ENCODE measurements around the gene TRAPPC13.

Gene TRAPPC13

DNA sequence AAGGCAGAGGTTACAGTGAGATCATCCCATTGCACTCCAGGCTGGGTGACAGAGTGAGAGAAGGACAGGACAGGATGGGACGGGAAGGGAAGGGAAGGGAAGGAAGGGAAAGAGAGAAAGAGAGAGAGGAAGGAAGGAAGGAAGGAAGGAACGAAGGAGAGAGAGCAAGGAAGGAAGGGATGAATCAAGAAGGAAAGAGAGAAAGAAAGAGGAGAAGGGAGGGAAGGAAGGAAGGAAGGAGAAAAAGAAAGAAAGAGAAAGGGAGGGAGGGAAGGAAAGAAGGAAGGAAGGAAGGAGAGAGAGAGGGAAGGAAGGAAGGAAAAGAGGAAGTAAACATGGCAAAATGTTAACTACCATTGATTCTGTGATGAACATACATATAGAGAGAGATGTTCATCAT, 68.3 kb downstream of the TRAPPC13 start:
- no peak for DNase-seq

DNA sequence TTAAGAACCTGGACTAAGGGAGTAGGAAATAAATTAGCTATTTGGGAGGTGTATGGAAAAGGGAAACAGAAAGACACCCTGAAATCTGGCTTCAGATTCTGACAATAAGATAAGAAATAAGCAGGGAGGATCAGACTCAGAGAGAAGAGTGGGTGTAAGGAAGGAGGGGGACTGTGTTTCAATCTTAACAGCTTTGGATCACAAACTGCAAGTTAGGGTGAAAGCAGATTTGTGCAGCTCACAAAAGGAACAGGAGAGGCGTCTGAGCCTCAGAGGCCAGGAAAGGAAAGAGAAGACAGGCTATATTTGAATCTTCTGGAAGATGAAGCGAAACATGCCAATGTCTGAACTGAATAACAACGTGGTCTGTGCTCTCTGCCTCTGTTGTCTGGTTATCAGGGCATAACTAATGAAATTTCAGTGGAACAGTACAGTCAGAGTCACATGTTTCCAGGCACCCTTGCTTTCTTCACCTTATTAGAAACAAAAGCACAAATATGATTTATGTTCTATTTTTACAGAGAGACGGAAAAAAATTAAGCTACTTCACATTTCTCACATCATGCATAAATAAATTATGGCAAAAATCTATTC, 70.4 kb downstream of the TRAPPC13 start:
- DNase-seq = no peak

DNA sequence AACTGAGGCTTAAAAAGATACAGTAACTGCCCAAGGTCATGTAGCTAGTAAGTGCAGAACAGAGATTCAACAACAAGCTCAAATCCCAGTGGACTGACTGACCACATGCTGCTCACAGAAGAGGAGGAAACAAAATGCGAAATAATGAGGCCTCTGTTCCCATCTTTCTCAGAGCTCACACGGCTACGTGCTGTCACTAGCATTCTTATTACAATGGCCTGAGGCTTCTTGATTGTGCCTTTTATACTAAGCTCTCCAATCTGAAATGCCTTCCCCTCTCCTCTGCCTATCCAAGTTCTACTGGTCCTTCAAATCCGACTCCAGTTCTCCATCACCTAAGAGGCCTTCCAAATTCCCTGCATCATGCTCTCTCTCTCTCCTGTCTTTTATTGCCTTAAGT, 71.1 kb downstream of the TRAPPC13 start:
- DNase-seq = no peak

- no peak for DNase-seq
Observed at GRCh38 chr5:65696892-65697291, 72.1 kb downstream of the TRAPPC13 start.

GRCh38 chr5:65699338-65699737, 74.5 kb downstream of the TRAPPC13 start:
- no peak for DNase-seq

GRCh38 chr5:65702036-65702435, 77.2 kb downstream of the TRAPPC13 start:
- no peak for DNase-seq

DNA sequence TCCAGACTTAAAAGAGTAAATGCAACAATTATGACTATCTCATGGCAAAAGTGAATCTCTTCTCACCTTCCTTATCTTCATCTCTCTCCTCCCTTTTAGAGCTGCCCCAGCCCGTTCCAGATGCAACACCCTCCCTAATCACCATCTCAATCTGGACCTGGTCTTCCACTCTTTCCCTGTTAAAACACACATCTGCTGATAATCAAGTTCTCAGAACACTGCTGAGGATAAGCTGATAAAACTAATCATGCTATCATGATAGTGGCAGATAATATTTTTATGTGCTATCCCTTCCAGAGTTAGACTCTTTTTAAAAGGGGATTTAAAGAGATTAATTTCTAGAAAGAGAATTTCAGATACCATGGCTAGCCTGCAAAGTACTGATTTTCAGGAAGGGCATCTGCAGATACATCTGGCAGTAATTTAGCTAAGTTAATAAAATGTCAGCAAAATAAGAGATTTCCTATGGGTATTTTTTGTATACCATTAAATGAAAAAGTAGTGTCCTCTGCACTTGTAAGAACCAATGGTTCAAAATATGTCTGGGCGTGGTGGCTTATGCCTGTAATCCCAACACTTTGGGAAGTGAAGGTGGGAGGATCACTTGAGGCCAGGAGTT, 79.9 kb downstream of the TRAPPC13 start:
- DNase-seq = no peak

GRCh38 chr5:65707663-65708062, 82.8 kb downstream of the TRAPPC13 start:
- DNase-seq = no peak

DNA sequence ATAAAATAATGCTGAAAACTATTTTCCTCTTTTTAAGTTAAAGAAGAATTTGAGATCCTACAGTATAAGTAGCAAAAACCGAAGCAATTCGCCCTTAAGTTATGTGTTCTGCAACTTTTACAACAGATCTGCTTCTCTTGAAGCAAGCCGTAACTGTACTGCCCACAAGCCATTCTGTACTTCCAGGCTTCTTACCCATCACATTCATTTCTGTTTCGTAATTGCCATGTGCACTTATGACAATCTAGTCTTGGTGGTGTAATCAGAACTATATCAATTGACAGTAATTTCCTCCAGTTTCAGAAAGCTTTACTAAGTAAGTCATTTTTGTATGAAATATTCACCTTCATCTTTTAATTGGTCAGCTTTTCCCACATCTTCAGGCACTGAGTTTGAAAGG, 83.3 kb downstream of the TRAPPC13 start:
- DNase-seq = no peak

All from SHP77 (cell line).